HepG2 (cell line): Measurements from ENCODE around the gene INPP5K. TPM values are rescaled to one million over a fixed set of nuclear protein-coding genes. Genes with fewer than 3 reads are reported as not detected.

Source experiments
- EHMT2 ChIP-seq: fragments of 200-600 bp; sonication (generic); IDR thresholded peaks from 2 replicates; pipeline ENCODE4 v1.7.0; 2017; ENCODE audit warnings: antibody characterized with exemption, low read depth, low read length, borderline replicate concordance
- ETV6 ChIP-seq: sonication (generic); formaldehyde crosslinking; conservative IDR thresholded peaks from 2 replicates; pipeline ENCODE4 v1.4.0; 2020; ENCODE audit warnings: missing genetic modification reagents
- FOSL2 ChIP-seq: sonication (generic); formaldehyde crosslinking; IDR thresholded peaks from 2 replicates; pipeline ENCODE4 v1.4.0; 2020; ENCODE audit warnings: missing genetic modification reagents
- FOXK1 ChIP-seq: sonication (generic); formaldehyde crosslinking; IDR thresholded peaks from 2 replicates; pipeline ENCODE4 v1.4.0; 2020; ENCODE audit warnings: low read depth, missing genetic modification reagents, borderline replicate concordance
- GATA4 ChIP-seq: sonication (generic); IDR thresholded peaks from 2 replicates; pipeline ENCODE4 v1.6.1; 2016; ENCODE audit warnings: antibody characterized with exemption, low read depth, borderline replicate concordance
- GTF2F1 ChIP-seq: fragments of 150-350 bp; IDR thresholded peaks from 2 replicates; pipeline ENCODE4 v1.6.1; 2014; ENCODE audit warnings: low read length
- HHEX ChIP-seq: IDR thresholded peaks from 2 replicates; pipeline ENCODE4 v1.6.1; 2016; ENCODE audit warnings: control low read depth
- JDP2 ChIP-seq: sonication (generic); formaldehyde crosslinking; IDR thresholded peaks from 2 replicates; pipeline ENCODE4 v1.8.1; 2022; ENCODE audit warnings: missing genetic modification reagents, borderline replicate concordance
- RFXAP ChIP-seq: sonication (generic); formaldehyde crosslinking; IDR thresholded peaks from 2 replicates; pipeline ENCODE4 v1.4.0; 2020; ENCODE audit warnings: missing genetic modification reagents, borderline replicate concordance
- U2AF1 ChIP-seq: fragments of 200-400 bp; formaldehyde crosslinking; optimal IDR thresholded peaks from 2 replicates; pipeline ENCODE3; 2017; ENCODE audit warnings: mild to moderate bottlenecking, low read depth, low read length
- ZFAT ChIP-seq: sonication (generic); formaldehyde crosslinking; conservative IDR thresholded peaks from 2 replicates; pipeline ENCODE4 v1.8.1; 2023; ENCODE audit warnings: missing genetic modification reagents, inconsistent platforms
- ZIK1 ChIP-seq: sonication (generic); formaldehyde crosslinking; IDR thresholded peaks from 2 replicates; pipeline ENCODE4 v1.5.0; 2020; ENCODE audit warnings: mild to moderate bottlenecking, low read depth, missing genetic modification reagents, borderline replicate concordance
- ZNF225 ChIP-seq: sonication (generic); formaldehyde crosslinking; IDR thresholded peaks from 2 replicates; pipeline ENCODE4 v1.4.0; 2020; ENCODE audit warnings: mild to moderate bottlenecking, missing genetic modification reagents
- ZNF24 ChIP-seq: fragments of 450-650 bp; IDR thresholded peaks from 2 replicates; pipeline ENCODE4 v1.6.1; 2017; ENCODE audit warnings: antibody characterized with exemption, mild to moderate bottlenecking
- ZNF292 ChIP-seq: sonication (generic); formaldehyde crosslinking; IDR thresholded peaks from 2 replicates; pipeline ENCODE4 v1.8.1; 2022; ENCODE audit warnings: mild to moderate bottlenecking, low read depth, missing genetic modification reagents, borderline replicate concordance
- ZNF556 ChIP-seq: sonication (generic); formaldehyde crosslinking; IDR thresholded peaks from 2 replicates; pipeline ENCODE4 v1.4.0; 2020; ENCODE audit warnings: mild to moderate bottlenecking, missing genetic modification reagents, borderline replicate concordance
- ZNF614 ChIP-seq: IDR thresholded peaks from 2 replicates; pipeline ENCODE4 v1.6.1; 2018; ENCODE audit warnings: missing biosample characterization, missing genetic modification reagents, inconsistent platforms, borderline replicate concordance
- polyA plus RNA-seq, 8 experiments: library from polyadenylated mRNA; depleted of rRNA in 3 of 8; stranded (reverse) in 7 of 8; unstranded in 1 of 8; fragments of >200 nt; fragmentation: Illumina TruSeq in 4 of 8; extraction: Trizol in 4 of 8; gene quantifications; 2 replicates each; pipeline versions ENCODE4 v1.2.1 to v1.2.3, GENCODE V29; 2011 to 2016; ENCODE audit warnings: low read depth in 4 of 8, missing spikeins in 1 of 8, mixed read lengths in 1 of 8; ENCODE audit not compliant: insufficient read depth in 1 of 8
- total RNA-seq, 5 experiments: library from RNA; depleted of rRNA; stranded (reverse); fragments of >200 nt; fragmentation: Illumina TruSeq; extraction: Trizol; gene quantifications; 2 replicates each; pipeline ENCODE4 v1.2.3, GENCODE V29; 2016; ENCODE audit warnings: low read depth in 1 of 5
- TF ChIP-seq, protein P1 (sequence below): sonication (generic); formaldehyde crosslinking; IDR thresholded peaks from 2 replicates; pipeline ENCODE4 v1.8.1; 2023; ENCODE audit warnings: missing genetic modification reagents, inconsistent platforms, borderline replicate concordance
- TF ChIP-seq, protein P2 (sequence below): sonication (generic); formaldehyde crosslinking; IDR thresholded peaks from 2 replicates; pipeline ENCODE4 v1.4.0; 2020; ENCODE audit warnings: missing genetic modification reagents
- TF ChIP-seq, protein P3 (sequence below): sonication (generic); formaldehyde crosslinking; IDR thresholded peaks from 2 replicates; pipeline ENCODE4 v1.5.0; 2020; ENCODE audit warnings: missing genetic modification reagents
- TF ChIP-seq, protein P4 (sequence below): sonication (generic); formaldehyde crosslinking; IDR thresholded peaks from 2 replicates; pipeline ENCODE4 v1.4.0; 2020; ENCODE audit warnings: mild to moderate bottlenecking, low read depth, missing genetic modification reagents
- TF ChIP-seq, protein P5 (sequence below): sonication (generic); formaldehyde crosslinking; IDR thresholded peaks from 2 replicates; pipeline ENCODE4 v1.4.0; 2020; ENCODE audit warnings: missing genetic modification reagents, borderline replicate concordance

Gene INPP5K
- total and polyA plus RNA-seq, 2 of the 13 experiments (the other 11 are each of a cell fraction or from before 2014, with no cell fraction given), result 4.8 to 9.6 TPM

DNA sequence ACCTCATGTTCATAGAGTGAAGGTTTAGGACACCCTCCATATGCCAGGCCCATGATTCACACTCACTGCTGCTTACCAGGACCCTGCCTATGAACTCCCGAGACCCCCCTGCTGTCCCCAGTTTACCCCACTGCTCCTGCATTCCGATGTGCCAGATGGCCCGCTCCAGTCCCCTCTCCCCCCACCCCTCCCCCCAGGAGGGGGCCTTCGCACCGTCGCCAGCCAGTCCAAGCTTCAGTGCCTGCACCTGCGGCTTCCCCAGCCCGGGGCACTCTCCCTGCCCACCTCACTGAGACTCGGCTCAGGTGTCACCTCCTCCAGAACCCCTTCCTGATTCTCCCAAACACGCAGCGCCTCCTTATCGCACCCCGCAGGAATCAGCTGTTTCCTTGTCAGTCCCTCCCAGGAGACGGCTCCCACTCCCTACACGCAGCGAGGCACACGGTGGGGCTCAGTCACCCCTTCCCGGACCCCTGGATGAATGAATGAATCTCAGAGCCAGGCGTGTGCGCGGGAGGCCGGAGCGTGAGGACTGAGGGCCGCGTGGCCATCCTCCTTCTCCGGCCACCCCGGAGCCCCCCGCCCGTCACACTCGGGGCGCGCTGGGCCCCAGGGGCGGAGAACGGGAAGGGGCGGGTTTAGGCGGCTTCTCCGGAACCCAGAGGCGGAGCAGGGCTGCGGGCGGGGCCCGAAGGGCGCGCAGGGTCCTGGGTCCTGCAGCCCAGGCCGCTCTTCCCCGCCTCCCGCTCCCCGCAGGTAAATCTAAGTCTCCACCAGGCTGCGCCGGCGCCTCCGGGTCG lies 25.6 kb downstream of the INPP5K start (continued):
- TF ChIP-seq, protein P1, sequence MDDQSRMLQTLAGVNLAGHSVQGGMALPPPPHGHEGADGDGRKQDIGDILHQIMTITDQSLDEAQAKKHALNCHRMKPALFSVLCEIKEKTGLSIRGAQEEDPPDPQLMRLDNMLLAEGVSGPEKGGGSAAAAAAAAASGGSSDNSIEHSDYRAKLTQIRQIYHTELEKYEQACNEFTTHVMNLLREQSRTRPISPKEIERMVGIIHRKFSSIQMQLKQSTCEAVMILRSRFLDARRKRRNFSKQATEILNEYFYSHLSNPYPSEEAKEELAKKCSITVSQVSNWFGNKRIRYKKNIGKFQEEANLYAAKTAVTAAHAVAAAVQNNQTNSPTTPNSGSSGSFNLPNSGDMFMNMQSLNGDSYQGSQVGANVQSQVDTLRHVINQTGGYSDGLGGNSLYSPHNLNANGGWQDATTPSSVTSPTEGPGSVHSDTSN (CRISPR knock-in tag), result no peak
- TF ChIP-seq, protein P2, sequence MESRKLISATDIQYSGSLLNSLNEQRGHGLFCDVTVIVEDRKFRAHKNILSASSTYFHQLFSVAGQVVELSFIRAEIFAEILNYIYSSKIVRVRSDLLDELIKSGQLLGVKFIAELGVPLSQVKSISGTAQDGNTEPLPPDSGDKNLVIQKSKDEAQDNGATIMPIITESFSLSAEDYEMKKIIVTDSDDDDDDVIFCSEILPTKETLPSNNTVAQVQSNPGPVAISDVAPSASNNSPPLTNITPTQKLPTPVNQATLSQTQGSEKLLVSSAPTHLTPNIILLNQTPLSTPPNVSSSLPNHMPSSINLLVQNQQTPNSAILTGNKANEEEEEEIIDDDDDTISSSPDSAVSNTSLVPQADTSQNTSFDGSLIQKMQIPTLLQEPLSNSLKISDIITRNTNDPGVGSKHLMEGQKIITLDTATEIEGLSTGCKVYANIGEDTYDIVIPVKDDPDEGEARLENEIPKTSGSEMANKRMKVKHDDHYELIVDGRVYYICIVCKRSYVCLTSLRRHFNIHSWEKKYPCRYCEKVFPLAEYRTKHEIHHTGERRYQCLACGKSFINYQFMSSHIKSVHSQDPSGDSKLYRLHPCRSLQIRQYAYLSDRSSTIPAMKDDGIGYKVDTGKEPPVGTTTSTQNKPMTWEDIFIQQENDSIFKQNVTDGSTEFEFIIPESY (CRISPR knock-in tag), result no peak
- TF ChIP-seq ZFAT (CRISPR knock-in tag) (no peak), ZNF556 (CRISPR knock-in tag) (no peak), RFXAP (CRISPR knock-in tag) (no peak; the same call in 1 of the 2 replicates), HHEX (CRISPR knock-in tag) (no peak), ZNF24 (peak; percentile 70; the same call in 1 of the 2 replicates), ZIK1 (CRISPR knock-in tag) (no peak; the same call in 1 of the 2 replicates), ZNF292 (CRISPR knock-in tag) (no peak), JDP2 (CRISPR knock-in tag) (no peak; the same call in 1 of the 2 replicates), FOXK1 (CRISPR knock-in tag) (no peak), ETV6 (no peak), U2AF1 (no peak), ZNF614 (CRISPR knock-in tag) (no peak), ZNF225 (CRISPR knock-in tag) (no peak), FOSL2 (CRISPR knock-in tag) (no peak), GATA4 (peak; percentile 64; the same call in 1 of the 2 replicates), EHMT2 (no peak), GTF2F1 (no peak)
- TF ChIP-seq, protein P3, sequence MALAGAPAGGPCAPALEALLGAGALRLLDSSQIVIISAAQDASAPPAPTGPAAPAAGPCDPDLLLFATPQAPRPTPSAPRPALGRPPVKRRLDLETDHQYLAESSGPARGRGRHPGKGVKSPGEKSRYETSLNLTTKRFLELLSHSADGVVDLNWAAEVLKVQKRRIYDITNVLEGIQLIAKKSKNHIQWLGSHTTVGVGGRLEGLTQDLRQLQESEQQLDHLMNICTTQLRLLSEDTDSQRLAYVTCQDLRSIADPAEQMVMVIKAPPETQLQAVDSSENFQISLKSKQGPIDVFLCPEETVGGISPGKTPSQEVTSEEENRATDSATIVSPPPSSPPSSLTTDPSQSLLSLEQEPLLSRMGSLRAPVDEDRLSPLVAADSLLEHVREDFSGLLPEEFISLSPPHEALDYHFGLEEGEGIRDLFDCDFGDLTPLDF (CRISPR knock-in tag), result peak; percentile 66; the same call in 1 of the 2 replicates
- TF ChIP-seq, protein P4, sequence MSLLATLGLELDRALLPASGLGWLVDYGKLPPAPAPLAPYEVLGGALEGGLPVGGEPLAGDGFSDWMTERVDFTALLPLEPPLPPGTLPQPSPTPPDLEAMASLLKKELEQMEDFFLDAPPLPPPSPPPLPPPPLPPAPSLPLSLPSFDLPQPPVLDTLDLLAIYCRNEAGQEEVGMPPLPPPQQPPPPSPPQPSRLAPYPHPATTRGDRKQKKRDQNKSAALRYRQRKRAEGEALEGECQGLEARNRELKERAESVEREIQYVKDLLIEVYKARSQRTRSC (CRISPR knock-in tag), result no peak
- TF ChIP-seq, protein P5, sequence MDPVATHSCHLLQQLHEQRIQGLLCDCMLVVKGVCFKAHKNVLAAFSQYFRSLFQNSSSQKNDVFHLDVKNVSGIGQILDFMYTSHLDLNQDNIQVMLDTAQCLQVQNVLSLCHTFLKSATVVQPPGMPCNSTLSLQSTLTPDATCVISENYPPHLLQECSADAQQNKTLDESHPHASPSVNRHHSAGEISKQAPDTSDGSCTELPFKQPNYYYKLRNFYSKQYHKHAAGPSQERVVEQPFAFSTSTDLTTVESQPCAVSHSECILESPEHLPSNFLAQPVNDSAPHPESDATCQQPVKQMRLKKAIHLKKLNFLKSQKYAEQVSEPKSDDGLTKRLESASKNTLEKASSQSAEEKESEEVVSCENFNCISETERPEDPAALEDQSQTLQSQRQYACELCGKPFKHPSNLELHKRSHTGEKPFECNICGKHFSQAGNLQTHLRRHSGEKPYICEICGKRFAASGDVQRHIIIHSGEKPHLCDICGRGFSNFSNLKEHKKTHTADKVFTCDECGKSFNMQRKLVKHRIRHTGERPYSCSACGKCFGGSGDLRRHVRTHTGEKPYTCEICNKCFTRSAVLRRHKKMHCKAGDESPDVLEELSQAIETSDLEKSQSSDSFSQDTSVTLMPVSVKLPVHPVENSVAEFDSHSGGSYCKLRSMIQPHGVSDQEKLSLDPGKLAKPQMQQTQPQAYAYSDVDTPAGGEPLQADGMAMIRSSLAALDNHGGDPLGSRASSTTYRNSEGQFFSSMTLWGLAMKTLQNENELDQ, result no peak
